RPMI8226 (cell line): ENCODE results near the gene SIPA1.

Experiments
- DNase-seq: peaks from one replicate; pipeline ENCODE4 v3.0.0-alpha.2; 2015

The SIPA1 gene, protein sequence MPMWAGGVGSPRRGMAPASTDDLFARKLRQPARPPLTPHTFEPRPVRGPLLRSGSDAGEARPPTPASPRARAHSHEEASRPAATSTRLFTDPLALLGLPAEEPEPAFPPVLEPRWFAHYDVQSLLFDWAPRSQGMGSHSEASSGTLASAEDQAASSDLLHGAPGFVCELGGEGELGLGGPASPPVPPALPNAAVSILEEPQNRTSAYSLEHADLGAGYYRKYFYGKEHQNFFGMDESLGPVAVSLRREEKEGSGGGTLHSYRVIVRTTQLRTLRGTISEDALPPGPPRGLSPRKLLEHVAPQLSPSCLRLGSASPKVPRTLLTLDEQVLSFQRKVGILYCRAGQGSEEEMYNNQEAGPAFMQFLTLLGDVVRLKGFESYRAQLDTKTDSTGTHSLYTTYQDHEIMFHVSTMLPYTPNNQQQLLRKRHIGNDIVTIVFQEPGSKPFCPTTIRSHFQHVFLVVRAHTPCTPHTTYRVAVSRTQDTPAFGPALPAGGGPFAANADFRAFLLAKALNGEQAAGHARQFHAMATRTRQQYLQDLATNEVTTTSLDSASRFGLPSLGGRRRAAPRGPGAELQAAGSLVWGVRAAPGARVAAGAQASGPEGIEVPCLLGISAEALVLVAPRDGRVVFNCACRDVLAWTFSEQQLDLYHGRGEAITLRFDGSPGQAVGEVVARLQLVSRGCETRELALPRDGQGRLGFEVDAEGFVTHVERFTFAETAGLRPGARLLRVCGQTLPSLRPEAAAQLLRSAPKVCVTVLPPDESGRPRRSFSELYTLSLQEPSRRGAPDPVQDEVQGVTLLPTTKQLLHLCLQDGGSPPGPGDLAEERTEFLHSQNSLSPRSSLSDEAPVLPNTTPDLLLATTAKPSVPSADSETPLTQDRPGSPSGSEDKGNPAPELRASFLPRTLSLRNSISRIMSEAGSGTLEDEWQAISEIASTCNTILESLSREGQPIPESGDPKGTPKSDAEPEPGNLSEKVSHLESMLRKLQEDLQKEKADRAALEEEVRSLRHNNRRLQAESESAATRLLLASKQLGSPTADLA

DNA sequence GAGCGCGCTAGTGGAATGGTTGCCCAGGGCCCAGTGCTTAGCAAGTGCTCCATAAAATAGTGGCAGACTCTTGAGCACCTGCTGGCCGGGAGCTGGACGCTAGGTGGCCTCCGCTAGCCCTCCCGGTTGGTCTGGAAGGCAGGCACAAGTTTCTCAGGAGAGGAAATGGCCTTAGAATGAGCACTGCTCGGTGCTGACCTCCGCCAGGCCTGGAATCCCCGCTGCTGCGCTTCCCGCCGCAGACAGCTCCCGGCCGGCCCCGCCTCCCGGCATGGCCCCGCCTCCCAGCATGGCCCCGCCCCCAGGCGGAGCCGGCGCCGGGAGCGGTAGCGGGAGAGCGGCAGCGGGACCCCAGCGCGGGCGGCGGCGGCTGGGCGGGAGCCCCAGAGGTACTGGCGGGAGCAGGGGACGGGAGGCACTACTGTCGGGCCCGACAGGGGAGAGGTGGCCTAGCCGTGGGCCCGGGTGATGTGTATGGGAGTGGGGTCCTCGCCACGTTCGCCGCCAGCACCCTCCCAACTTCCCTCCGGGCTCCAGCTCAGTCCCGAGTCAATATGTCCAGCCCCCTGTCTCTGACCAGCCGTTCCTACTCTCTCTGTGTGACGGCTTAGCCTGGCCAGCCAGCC, at the start of gene SIPA1:
Gene SIPA1, plus strand, starts transcription at position 308 of the 626 bp plus-strand sequence. CDS start 2,821 bp downstream, outside the sequence.
- peak; percentile 90 for DNase-seq

DNA sequence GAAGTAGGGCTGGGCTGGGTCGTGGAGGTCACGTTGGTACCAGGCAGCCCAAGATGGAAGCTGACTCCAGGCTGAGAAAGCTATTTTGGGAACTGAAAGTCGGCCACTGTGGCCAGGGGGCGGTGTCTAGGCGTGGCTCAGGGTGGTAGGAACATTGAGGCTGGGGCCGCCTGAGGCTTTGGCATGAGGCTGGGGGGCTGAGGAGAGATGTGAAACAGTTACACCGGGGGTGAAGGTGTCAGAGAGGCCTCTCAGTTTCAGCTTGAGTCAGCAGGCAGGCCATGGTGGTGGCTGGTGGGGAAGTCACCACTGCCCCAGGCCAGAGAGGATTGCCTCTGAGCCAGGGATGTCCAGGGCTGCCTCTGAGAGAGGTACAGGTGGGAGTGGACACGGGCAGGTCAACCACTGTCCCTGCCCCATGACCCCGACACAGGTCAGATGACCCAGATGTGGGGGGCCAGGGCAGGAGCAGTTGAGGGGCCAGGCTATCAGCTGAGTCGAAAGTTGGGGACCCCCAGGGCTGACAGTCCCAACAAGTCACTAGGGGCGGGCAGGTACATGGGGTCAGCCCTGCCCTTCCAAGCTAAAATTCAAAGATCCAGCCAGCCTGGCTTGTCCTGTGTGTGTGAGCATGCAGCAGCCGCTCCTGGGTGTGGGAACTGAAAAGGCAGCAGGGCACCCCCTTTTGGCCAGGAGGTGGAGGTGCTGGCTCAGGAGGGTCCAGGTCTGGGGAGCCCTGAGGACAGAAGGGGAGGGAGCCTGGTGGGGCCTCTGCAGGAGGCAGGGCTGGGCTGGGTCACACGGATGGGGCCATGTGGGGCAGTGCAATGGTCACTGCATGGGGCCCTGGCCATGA, 49.5 kb upstream of the SIPA1 start:
- DNase-seq = peak; percentile 97

DNA sequence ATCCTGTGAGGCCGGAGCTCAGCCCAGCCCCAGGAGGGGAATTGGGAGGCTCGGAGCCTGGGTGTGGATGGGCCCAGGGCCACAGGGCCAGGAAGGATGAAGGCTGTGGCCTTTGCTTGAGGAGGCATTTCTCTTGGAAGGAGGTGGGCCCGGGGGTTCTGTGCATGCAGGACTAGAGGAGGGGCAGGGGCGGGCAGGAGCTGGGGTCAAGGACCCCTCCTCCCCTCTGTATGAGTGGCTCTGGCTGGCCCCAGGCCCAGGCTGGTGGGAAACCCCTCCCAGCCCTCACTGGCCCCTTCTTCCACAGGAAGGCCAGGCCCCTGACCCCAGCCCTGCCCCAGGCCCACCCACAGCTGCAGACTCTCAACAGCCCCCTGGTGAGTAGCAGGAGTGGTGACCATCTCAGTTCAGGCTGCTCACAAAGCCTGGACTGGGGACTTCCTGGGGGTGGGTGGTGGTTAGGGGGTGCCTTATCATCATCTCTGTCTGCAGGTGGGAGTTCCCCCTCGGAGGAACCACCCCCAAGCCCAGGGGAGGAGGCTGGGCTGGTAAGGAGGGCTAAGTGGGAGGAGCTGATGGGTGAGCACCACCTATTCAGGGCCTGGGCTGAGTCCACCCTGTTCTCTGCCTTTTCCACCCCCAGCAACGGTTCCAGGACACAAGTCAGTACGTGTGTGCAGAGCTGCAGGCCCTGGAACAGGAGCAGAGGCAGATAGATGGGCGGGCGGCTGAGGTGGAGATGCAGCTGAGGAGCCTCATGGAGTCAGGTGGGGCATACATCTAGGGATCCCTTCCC, 48.3 kb upstream of the SIPA1 start:
- DNase-seq = peak; percentile 80

DNA sequence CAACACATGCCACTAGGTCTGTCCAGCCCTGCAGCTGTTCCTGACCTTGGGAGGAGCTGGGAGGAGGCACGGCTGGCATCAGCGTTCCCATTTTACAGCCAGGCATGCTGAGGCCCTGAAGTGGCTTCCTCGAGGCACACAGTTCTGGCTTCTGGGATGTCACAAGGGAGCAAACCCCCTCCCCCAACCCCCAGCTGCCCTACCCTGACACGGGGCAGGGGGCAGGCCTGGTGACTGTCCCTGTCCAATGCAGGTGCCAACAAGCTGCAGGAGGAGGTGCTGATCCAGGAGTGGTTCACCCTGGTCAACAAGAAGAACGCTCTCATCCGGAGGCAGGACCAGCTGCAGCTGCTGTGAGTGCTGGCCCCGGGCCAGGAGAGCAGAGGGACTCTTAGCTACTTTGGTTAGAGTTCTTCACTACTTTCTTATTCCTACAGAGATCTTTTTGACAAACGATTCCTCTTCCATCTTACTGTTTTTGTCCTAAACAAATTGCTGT, 47.6 kb upstream of the SIPA1 start:
- DNase-seq = peak; percentile 99

DNA sequence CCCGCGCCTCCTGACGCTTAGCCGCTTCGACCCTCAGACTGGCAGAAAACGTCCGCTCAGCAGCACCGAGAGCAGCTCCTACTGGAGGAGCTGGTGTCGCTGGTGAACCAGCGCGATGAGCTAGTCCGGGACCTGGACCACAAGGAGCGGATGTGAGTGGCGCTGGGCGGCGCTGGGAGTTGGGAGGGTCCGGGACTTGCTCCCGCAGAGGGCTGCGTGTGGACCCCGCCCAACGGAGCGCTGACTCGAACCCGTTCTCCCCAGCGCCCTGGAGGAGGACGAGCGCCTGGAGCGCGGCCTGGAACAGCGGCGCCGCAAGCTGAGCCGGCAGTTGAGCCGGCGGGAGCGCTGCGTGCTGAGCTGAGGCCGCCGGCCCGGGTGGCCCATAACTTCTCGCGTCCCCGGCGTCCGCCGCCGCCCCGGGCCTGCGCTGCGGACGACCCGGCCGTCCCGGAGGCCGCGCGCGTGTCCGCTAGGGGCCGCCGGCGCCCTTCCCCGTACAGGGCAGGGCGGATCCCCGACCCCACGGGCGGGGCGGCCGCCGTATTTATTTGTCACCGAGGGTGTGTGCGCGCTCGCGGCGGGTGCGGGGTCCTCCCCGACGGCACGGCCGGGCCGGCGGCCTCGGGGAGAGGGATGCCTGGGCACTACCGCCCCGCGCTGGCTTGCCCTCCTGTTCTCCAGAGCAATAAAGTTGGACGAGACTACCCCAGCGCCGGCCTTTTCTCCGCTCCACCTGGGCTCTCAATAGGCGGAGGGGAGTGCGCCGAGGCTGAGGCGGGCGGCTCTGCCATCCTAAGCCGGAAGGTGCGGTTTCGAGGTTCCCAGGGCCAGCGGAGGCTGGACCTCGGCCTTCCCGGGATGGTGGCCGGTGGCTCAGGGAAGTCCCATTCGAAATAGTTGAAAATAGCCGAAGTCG, 45.7 kb upstream of the SIPA1 start:
- no peak for DNase-seq

DNA sequence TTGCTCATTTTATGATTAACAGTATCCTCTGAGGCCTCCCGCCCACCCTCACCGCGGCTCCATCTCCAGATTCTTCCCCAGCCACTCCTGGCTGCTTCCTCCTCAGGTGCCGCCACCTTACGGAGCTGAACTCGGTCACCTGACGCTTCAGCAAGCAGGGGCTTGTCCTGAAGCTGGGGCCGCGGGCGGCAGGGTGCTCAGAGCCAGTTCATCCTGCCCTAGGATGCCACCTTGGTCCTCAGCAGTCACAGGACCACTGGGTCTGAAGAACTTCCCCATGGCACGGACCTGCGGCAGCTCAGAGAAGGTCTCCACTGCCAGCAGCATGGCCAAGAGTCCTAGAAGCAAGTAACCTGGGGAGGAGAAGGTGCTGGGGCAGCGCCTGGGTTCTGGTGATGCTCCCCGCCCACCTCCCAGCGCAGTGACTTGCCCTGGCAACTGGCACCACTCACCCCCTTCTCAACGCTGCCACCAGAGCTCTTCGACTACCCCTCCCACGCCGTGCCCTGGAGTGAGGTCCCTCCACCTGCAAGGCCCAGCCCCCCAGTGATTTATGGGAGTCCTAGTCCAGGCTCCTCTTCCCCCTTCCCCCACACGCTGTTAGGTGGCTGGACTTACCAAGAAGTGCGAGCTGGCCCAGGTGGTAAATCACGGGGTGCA, 44.9 kb upstream of the SIPA1 start:
- no peak for DNase-seq

DNA sequence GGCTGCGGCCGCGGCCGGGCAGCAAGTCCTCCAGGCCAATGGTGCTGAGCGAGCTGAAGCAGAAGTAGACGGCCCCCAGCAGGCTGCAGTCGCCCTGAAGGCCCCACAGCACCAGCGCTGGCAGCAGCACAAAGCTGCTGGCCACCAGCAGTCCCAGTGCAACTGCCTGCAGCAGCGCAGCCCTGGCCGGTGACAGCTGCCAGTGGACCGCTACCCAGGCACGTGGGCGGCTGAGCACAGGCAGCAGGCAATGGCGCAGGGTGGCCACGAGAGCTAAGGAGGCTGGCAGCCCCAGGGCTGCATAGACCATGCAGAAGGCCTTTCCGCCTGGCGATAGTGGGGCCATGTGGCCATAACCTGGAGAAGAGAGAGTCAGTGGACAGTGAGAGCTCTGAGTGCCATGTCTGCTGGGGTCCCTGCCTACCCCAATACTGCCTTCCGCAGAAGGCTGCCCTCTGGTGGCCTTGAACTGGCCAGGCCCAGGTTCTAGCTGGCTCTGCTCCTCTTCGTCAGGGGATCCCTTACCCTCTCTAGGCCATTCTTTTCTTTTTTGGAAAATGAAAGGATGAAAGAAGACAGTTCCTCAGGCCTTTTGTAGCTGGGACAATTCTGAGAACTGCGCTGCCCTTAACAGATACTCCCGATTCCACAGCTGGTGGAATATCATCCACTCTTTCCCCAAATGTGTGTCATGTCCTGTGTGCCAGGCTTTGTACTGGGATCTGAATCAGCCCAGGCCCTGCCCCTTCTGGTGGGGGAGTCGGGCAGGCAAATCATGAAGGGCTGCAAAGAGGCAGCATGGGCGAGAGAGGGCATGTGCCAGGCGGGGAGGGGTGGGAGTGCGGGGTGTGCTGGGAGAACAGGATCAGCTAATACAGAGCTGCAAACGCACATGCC, 44.1 kb upstream of the SIPA1 start:
- DNase-seq = peak; percentile 54

DNA sequence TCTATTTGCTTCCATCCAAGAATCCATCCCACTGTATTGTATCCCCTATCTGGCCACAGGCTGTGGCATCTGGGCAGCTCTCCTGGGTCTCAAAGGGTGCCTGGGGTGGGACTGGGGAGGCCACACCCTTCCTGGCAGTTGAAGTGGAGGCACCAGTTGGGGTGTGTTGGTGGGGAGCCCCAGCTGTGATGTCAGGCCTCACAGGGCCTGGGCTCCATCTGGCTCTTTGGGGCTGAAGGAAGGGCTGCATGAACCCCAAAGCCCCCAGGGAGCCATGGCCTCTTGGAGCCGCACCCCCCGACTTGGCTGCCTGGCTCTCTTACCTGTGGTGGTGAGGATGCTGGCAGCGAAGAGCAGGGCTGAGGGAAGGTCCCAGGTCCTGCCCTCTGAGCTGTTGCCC, 42.8 kb upstream of the SIPA1 start:
- DNase-seq = no peak

DNA sequence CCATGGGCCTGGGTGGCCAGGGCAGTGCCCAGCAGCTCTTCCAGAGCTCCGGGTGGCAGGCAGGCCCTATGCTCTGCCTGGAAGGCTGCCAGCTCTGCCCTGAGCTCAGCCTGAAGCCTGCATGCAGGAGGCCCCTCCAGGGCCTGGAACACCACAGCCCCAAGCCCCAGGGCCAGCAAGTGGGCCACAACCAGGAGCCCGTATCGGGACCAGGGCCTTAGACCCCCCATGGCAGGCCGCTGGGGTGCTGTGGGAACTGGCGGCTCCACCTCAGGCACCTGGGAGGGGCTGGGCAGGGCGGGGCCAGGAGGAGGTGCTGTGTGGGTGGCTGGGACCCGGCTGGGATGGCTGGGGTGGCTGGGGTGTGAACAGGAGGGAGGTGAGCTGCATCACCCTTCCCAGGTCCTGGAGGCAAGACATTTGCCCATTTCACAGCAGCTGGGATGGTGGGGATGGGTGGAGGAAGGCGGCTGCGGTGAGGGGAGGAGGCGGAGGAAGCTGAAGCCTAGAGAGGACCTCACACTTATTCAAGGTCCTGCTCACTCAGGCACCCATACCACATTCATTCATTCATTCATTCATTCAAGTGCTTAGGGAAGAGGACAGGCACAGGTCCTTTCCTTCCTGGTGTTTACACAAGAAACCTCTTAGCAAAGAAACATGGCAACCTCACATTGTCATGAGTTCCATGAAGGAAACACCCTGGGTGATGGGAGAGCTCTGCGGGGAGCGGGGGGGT, 42.2 kb upstream of the SIPA1 start, which contains the start of gene KCNK7:
Gene KCNK7, minus strand, starts transcription at position 258 of the 739 bp plus-strand sequence. Its CDS starts 28 bp downstream, at position 230.
- DNase-seq = peak; percentile 56

DNA sequence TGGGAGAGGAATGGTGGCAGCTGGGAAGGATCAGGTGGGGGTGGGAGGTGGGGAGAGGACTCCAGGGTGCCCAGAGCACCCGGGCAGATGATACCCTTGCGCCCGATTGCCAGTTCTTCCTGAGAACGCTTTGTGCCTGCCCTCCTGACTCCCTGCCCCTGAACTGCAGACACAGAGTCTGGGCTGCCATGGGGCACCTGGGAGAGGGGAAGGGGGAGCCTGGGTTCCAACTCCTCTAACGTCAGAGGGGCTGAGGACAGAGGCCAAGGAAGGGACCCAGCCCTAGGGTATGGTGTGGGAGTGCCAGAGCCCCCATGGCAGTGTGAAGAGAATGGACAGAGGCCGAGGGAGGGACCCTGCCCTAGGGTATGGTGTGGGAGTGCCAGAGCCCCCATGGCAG, 41.4 kb upstream of the SIPA1 start:
- no peak for DNase-seq

DNA sequence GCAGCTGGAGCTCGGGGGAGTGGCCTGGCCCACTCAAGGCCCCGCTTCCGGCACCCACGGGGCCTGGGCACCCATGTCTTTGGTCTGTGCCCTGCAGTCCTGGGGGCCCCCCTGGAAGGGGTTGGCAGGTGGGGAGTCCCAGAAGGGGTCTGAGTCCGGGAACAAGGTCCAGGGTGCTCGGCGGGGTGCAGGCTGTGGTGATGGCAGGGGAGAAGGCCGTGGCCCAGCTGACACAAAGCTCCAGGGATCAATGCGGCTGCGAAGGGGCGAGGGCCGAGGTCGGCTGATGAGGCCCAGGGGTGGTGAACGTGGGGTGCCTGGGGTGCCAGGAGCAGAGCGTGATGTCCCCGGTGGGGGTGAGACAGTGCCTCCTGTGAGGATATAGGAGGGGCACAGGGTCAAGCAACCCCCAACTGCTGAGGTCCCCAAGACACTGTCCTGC, 39.6 kb upstream of the SIPA1 start:
- no peak for DNase-seq

DNA sequence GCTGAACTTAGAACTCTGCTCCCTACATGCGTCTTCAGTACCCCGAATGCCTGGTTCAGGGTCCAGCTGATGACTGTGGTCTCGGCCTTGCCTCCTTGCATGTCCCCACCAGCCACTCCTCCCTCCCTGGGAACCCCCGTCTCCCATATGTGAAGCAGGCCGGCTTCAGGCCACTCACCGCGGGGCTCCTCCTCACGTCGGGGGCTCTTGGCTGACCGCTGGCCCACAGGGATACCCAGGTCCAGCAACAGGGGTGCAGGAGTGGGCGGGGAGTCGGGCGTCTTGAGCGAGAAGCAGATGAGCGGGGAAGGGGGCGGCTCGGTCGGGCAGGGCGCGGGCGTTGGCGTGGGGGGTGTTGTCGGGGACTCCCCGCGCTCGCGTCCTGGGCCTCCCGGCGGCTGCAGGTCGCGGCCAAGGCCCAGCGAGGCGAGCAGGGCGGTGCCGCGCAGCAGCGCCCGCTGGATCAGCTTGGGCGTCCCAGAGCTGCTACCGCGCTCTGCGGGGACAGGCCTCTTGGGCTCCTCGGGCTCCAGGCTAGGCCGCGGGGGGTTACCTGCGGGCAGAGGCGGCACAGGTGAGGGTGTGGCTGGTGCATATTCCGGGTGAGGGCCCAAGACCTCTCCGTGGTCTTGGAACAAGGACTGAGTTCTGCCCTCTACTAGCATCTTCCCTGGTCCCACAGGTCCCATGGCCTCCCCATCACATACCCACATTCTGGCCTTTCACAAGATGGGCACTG, 38.5 kb upstream of the SIPA1 start:
- DNase-seq = no peak

DNA sequence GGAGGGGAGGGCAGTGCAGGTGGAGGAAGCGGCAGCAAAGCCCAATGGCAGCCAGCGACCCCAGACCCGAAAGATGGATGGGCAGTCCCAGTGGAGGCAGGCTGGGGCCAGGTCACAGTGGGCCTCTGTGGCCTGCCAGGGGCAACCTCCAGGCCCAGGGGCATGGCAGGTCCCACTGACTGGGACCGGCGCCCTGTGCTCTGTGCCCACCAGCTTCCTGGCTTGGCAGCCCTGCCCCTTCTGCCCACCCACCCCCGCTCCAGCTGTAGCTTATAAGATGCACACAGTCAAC, 38.0 kb upstream of the SIPA1 start:
- no peak for DNase-seq

DNA sequence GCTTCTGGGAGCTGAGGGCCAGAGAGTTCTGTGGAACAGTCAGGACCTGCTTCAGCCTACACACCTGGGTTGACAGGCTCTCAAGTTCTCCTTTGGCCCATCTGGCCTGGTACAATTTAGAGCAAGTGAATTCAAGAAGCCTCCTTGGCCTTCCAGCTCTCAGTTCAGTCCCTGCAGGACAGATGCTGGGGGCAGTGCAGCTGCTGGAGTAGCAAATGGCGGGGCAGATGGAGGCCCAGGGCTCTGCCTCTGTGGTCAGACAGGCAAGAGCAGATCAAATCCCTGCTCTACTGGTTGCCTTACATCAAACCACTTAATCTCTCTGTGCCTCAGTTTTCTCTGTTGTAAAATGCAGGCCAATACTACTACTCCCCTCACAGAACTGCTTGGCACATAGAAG, 33.6 kb upstream of the SIPA1 start:
- DNase-seq = no peak

DNA sequence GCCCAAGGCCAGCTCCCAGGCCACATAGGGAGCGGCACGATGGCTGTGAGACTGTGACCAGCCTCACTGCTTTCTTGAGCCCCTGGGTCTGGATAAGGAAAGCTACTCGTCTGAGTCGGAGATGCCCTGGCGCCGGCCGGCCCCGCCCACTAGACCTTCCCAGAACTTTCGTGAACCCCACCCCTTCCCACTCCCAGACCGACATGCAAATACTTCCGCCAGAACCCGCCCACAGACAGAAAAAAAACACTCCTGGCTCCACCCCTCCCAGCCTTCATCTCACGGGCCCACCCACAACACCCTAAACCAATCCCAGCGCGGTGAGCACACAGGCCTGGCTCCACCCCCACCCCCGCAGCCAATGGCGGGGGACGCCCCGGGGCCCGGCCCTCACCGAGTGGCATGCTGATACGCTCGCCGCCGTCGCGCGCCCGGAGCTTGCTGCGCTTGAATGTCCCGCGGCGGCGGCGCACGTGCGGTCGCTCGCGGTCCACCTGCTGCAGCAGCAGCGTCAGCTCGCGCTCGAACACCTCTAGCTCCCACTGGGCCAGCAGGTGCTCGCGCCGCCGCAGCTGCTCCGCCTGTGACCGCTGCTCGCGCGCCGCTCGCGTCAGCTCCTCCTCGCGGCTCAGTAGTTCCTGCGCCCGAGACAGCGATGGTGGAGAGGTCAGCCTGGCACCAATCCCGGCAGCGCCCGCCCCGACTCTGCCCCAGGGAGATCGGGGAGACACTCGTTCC, 30.9 kb upstream of the SIPA1 start:
- no peak for DNase-seq
